Heart left ventricle (tissue), 13 donors: ENCODE measurements around the gene SGPP2.

ENCODE experiments used
- POLR2A ChIP-seq, 2 donors: fragments of 450-650 bp; IDR thresholded peaks; one replicate each; pipeline ENCODE4 v1.6.1; 2017; ENCODE audit warnings: antibody characterized with exemption in 2 of 2, mild to moderate bottlenecking in 2 of 2, moderate library complexity in 2 of 2
- TF ChIP-seq, protein P1 (sequence below), 12 donors: fragments of 200-600 bp; sonication (generic) in 4 of 12; IDR thresholded peaks; one replicate each; pipeline versions ENCODE4 v1.5.0 to v1.8.0; 2018 to 2022; ENCODE audit warnings: antibody characterized with exemption in 12 of 12, mild to moderate bottlenecking in 5 of 12
- donor health status: ischemic (EF 13 %, LVEDD 7.1; RV severe dilation, severe dysfunction).
- donor health status: DM: no; HTN: yes; CAD: no.
- donor health status: DM: no; HTN: no; CAD: no.
- donor health status: ischemic (EF 25% LVEDD 6.9; RV normal size, moderate dysfunction).
- donor health status: ischemic (EF 25% LVEDD 5.7; RV mildly dilated, moderate dysfunction).
- donor health status: ischemic (EF 35%, LVEDD 5.7; RV mildly dilated, moderate dysfunction).
- donor health status: nonischemic (EF 11% LVEDD 7.7; RV severe dilation, severe dysfunction).
- donor health status: DM: yes; HTN: yes; CAD: no.
- donor health status: PGD.
- donor health status: ischemic (EF 29% LVEDD 5.4; RV normal size, mild dysfunction).
- donor health status: nonischemic (EF 23%, LVEDD 6.1; RV moderate dilation, normal function).

DNA sequence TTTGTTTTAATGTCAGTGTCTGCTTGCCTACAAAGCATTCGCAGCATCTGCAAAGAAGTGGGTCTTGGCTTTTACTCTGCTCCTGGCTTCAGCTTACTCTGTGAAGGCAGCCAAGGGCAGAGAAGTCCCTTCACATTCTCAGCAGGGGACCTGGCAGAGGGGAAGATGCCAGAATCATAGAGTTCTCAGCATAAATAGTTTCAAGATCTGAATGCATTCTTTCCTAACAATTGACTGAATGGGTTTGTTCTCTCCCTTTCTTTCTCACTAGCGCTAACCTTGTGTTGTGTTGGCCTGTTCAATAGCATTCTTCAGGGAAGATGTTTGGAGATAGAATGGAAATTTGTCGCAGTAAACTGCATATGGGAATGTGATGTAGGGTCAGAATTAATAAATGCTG lies 124.6 kb downstream of the SGPP2 start:
- TF ChIP-seq, protein P1, sequence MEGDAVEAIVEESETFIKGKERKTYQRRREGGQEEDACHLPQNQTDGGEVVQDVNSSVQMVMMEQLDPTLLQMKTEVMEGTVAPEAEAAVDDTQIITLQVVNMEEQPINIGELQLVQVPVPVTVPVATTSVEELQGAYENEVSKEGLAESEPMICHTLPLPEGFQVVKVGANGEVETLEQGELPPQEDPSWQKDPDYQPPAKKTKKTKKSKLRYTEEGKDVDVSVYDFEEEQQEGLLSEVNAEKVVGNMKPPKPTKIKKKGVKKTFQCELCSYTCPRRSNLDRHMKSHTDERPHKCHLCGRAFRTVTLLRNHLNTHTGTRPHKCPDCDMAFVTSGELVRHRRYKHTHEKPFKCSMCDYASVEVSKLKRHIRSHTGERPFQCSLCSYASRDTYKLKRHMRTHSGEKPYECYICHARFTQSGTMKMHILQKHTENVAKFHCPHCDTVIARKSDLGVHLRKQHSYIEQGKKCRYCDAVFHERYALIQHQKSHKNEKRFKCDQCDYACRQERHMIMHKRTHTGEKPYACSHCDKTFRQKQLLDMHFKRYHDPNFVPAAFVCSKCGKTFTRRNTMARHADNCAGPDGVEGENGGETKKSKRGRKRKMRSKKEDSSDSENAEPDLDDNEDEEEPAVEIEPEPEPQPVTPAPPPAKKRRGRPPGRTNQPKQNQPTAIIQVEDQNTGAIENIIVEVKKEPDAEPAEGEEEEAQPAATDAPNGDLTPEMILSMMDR (IDR thresholded peaks at IDR 0.05): no peak
- TF ChIP-seq POLR2A (IDR thresholded peaks at IDR 0.05): no peak
